ENCODE results near the gene USP5.
"Not testable (repeated sequence)": the region's sequence is repeated elsewhere in the genome, so short reads cannot be mapped to it uniquely, and the experiment has no call there.

USP5 gene

GRCh38 chr12:6867413-6868210 lies 15.7 kb downstream of the USP5 start, which contains the start of gene TPI1:
TPI1 (plus strand) TSS chr12:6867531; CDS start chr12:6867567, 36 bp downstream.
- DNase-seq, result peak in 1 of 2 experiments; percentile 80

- DNase-seq, result peak in 1 of 2 experiments; percentile 33
Measured at GRCh38 chr12:6868211-6869048, 16.5 kb downstream of the USP5 start.

GRCh38 chr12:6869049-6870021 lies 17.4 kb downstream of the USP5 start:
- peak; percentile 40 to 78 for DNase-seq

DNA sequence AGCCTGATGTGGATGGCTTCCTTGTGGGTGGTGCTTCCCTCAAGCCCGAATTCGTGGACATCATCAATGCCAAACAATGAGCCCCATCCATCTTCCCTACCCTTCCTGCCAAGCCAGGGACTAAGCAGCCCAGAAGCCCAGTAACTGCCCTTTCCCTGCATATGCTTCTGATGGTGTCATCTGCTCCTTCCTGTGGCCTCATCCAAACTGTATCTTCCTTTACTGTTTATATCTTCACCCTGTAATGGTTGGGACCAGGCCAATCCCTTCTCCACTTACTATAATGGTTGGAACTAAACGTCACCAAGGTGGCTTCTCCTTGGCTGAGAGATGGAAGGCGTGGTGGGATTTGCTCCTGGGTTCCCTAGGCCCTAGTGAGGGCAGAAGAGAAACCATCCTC lies 18.4 kb downstream of the USP5 start:
- not testable (repeated sequence) for DNase-seq

DNA sequence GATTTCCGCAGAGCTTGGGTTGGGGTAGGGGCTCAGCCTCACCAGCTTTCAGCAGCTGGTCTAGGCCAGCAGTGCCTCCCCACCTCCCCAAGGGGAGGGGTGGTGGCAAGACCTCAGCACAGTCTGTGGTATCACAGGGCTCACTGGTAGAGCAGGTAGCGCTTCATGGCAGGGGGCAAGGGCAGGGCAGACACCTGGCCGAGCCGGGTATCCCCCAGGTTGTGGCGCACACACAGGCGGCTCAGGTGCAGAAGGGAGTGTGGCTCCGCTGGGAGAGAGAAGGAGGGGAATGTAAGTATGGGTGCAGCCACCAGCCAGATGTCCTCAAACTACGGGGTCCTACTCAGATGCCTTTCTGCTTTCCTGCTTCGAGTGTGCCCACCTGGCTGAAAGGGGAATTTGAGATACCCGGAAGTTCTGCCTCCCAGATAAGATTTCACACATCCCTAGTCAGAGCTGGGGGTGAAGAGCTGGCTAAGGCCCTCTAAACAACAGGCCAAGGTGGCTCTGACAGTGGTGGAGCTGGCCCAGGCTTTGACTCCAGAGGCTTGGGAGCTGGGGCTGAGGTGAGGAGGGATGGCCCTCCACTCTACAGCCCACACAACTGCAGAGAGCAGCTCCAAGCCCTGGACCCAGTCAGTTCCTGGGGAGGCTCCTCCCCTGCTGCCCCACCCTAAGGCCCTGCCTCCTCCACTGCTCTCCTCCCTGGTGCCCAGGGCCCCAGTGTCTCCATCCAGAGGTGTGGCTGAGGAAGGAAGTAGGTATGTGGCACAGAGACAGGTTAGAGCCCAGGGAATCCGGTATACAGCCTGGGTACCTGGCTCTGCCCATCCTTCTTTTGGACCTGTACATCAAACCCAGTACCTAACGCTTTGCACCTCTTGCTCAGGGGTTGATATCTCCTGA lies 19.4 kb downstream of the USP5 start:
- DNase-seq, result peak; percentile 60 to 75

- DNase-seq, result peak; percentile 44 to 75
Measured at GRCh38 chr12:6872073-6873048, 20.4 kb downstream of the USP5 start.

- peak; percentile 95 to 97 for DNase-seq
Measured at GRCh38 chr12:6873094-6874014, 21.4 kb downstream of the USP5 start, which contains the start of gene SPSB2. SPSB2 (minus strand) TSS chr12:6873303; CDS start chr12:6872901, 402 bp downstream.

GRCh38 chr12:6874015-6874368 lies 22.0 kb downstream of the USP5 start:
- not testable (repeated sequence) for DNase-seq

GRCh38 chr12:6879824-6880223 lies 27.9 kb downstream of the USP5 start:
- not testable (repeated sequence) for DNase-seq

DNA sequence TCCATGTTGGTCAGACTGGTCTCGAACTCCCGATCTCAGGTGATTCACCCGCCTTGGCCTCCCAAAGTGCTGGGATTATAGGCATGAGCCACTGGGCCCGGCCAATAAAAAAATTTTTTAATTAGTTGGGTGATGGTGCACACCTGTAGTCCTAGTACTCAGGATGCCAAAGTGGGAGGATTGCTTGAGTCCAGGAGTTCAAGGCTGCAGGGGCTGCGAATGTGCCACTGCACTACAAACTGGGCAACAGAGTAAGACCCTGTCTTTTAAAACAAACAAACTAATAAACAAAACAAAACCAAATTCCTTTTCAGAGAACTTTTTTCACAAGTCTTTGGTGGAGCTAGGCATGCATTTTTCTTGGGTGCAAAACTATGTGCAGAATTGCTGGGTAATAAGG lies 31.3 kb downstream of the USP5 start:
- no peak for DNase-seq

GRCh38 chr12:6883683-6884082 lies 31.7 kb downstream of the USP5 start:
- DNase-seq, result no peak

GRCh38 chr12:6884539-6884938 lies 32.6 kb downstream of the USP5 start:
- DNase-seq, result no peak

- DNase-seq, result not testable (repeated sequence)
Measured at GRCh38 chr12:6886206-6886999, 34.5 kb downstream of the USP5 start.

DNA sequence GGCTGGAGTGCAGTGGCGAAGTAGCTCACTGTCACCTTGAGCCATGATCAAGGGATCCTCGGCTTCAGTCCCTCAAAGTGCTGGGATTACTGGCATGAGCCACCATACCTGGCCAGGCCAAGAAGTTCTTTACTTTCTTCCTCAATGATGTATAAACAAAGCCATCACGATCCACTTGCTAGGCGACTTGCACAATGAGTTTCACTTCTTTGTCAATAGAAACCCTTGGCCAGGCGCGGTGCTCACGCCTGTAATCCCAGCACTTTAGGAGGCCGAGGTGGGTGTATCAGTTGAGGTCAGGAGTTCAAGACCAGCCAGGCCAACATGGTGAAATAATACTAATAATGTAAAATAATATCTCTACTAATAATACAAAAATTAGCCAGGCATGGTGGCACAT lies 35.5 kb downstream of the USP5 start:
- no peak for DNase-seq

DNA sequence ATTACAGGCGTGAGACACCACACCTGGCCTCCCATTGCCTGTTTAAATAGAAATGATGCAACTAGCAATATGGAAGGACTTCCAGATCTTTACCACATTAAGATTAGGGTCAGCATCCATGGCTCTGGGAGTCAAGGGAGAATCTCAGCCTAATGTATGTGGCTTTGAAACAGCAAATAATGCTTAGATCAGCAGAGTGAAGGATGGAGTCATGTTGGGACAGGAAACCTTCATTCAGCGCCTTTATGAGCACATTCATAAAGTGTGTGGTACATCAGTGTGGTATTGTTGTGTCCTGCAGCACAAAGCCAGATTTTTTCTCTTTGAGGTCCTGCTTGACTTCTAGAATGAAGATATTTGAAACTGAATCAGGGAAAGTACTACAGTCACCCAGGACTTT lies 36.4 kb downstream of the USP5 start:
- DNase-seq, result no peak

DNA sequence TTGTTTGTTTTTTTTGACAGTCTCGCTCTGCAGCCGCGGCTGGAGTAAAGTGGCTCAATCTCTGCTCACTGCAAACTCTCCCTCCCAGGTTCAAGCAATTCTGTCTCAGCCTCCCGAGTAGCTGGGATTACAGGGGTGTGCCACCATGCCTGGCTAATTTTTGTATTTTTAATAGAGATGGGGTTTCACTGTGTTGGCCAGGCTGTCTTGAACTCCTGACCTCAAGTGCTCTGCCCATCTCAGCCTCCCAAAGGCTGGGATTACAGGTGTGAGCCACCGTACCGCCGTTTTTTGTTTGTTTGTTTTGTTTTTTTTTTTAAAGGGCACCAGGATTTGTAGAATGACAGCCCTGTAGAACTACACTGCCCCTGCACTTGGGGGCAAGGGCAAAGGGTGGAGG lies 36.8 kb downstream of the USP5 start:
- DNase-seq, result not testable (repeated sequence)

DNA sequence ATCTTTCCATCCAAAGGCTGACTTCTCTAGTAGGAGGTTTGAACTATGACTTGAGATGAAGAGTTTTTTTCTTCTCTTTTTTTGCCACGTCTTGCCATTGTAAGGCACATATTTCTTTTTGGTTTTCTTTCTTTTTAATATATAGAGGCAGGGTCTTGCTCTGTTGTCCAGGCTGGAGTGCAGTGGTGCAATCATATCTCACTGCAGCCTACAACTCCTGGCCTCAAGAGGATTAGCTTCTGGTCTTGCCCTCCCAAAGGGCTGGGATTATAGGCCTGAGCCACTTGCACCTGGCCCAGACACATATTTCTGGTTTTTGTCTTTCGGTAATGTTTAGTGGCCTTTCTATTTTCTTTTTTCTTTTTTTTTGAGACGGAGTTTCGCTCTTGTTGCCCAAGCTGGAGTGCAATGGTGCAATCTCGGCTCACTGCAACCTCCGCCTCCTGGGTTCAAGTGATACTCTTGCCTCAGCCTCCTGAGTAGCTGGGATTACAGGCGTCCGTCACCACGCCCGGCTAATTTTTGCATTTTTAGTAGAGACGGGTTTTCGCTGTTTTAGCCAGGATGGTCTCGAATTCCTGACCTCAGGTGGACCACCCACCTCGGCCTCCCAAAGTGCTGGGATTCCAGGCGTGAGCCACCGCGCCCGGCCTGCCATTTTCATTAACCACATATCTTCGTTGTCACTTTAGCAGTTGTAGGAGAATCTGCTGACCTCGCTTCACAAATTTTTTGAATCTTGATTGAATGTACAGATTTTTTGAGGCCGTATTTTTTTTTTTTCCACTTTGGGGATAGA lies 38.0 kb downstream of the USP5 start:
- not testable (repeated sequence) for DNase-seq
